Measurements from ENCODE around the gene FCRLA.

GRCh38 chr1:161719325-161719611 lies 12.2 kb downstream of the FCRLA start:
- TF ChIP-seq, protein P1, sequence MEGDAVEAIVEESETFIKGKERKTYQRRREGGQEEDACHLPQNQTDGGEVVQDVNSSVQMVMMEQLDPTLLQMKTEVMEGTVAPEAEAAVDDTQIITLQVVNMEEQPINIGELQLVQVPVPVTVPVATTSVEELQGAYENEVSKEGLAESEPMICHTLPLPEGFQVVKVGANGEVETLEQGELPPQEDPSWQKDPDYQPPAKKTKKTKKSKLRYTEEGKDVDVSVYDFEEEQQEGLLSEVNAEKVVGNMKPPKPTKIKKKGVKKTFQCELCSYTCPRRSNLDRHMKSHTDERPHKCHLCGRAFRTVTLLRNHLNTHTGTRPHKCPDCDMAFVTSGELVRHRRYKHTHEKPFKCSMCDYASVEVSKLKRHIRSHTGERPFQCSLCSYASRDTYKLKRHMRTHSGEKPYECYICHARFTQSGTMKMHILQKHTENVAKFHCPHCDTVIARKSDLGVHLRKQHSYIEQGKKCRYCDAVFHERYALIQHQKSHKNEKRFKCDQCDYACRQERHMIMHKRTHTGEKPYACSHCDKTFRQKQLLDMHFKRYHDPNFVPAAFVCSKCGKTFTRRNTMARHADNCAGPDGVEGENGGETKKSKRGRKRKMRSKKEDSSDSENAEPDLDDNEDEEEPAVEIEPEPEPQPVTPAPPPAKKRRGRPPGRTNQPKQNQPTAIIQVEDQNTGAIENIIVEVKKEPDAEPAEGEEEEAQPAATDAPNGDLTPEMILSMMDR (IDR thresholded peaks at IDR 0.05; ENCODE audit: insufficient read depth, low read length, poor library complexity, severe bottlenecking), result no peak
- no peak for TF ChIP-seq EZH2phosphoT487 (conservative IDR thresholded peaks at IDR 0.05; ENCODE audit: low read length)
